ENCODE results near the gene DIPK1C. TPM values are rescaled to one million over a fixed set of nuclear protein-coding genes. Genes with fewer than 3 reads are reported as not detected.

Gene DIPK1C
- total RNA-seq, 4 donors from 2014 or later, result 0.17 to 0.50 (median 0.45) TPM; not detected in 1

DNA sequence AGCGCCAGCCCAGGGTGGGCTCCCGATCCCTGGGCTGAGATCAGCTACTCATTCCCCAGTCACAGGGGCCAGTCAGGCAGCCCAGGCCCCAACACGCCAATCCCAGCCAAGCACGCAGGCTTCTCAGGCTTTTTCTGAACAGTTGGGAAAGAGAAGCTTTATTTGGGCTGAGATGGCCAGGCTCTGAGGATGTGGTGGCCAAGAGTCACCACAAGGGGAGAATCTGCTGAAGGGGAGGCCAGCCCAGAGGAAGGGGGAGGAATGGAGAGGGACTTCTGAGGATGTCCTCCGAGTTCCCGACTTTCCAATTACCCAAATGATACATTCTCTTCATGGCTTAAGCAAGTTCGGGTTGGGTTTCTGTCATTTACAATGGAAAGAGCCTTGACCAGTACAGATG is 2.8 kb upstream of the DIPK1C start:
- intact Hi-C loops (cut with DNase I), result no loop called here
- DNase-seq (ENCODE audit: extremely low spot score), result no peak
- peaks cover 0 to 60% (median 5%) of the 10 kb centered on the region in 4 donors for H3K27me3 ChIP-seq
- TF ChIP-seq POLR2A (IDR thresholded peaks at IDR 0.05; ENCODE audit: low read depth) (no peak), POLR2AphosphoS5 (IDR thresholded peaks at IDR 0.05) (no peak), EP300 (IDR thresholded peaks at IDR 0.05) (no peak)
- TF ChIP-seq, protein P1, sequence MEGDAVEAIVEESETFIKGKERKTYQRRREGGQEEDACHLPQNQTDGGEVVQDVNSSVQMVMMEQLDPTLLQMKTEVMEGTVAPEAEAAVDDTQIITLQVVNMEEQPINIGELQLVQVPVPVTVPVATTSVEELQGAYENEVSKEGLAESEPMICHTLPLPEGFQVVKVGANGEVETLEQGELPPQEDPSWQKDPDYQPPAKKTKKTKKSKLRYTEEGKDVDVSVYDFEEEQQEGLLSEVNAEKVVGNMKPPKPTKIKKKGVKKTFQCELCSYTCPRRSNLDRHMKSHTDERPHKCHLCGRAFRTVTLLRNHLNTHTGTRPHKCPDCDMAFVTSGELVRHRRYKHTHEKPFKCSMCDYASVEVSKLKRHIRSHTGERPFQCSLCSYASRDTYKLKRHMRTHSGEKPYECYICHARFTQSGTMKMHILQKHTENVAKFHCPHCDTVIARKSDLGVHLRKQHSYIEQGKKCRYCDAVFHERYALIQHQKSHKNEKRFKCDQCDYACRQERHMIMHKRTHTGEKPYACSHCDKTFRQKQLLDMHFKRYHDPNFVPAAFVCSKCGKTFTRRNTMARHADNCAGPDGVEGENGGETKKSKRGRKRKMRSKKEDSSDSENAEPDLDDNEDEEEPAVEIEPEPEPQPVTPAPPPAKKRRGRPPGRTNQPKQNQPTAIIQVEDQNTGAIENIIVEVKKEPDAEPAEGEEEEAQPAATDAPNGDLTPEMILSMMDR (IDR thresholded peaks at IDR 0.05), result peak in 1 of 3 experiments; percentile 9
- no peak overlapping the region for H3K27ac ChIP-seq (replicated peaks in 1 of 4)
- H3K4me3 ChIP-seq, result no peak overlapping the region
- no peaks in the 10 kb centered on the region for H3K9me3 ChIP-seq
- no peaks in the 10 kb centered on the region for H3K36me3 ChIP-seq
- peaks cover 17 to 25% (median 20%) of the 10 kb centered on the region in 4 donors for H3K4me1 ChIP-seq
- 65% methylated on average over 7 of the region's 7 CpGs for WGBS

DNA sequence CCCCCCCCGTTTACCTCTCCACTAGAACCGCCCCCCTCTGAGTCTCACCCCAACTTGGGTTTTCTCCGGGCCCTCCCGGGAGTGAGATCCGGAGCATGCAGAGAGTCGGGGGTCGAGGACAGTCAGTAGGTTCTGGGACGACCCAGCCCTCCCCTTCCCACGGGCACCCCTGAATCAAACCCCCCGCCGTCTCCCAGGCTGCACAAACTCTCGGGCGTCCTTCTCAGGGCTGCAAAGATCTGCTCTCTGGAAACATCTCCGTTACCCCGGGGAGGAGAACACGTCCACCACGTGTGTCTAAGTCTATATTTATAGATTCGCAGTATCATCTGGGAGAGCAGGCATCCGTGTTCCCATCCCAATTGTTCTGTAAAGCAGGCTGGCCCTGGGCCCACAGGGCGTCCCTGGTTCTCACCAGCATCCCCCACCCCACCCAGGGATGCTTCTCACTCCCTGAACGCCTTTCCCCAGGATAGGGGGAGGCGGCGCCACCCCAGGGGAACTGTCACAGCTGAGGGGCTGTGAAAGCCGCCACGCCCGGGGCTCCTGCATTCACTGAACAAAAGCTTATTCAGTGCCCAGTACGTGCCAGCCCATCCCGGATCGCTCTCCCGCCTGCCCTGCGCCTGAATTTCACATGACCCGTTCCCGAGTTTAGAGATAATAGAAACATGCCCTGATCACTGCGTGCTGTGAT is 765 bp upstream of the DIPK1C start:
- H3K4me3 ChIP-seq, result peak overlapping the region in 3 of 4 donors; percentile 46 to 48 (median 48)
- 47% methylated on average over 29 of the region's 34 CpGs for WGBS
- intact Hi-C loops (cut with DNase I), result no loop called here
- no peak for DNase-seq (ENCODE audit: extremely low spot score)
- no peaks in the 10 kb centered on the region for H3K36me3 ChIP-seq
- TF ChIP-seq EP300 (IDR thresholded peaks at IDR 0.05) (no peak), POLR2AphosphoS5 (IDR thresholded peaks at IDR 0.05) (no peak)
- H3K27me3 ChIP-seq, result peaks cover 0 to 74% (median 5%) of the 10 kb centered on the region in 4 donors
- H3K4me1 ChIP-seq, result peaks cover 17 to 25% (median 22%) of the 10 kb centered on the region in 4 donors
- no peak overlapping the region for H3K27ac ChIP-seq (replicated peaks in 1 of 4)
- no peaks in the 10 kb centered on the region for H3K9me3 ChIP-seq

DNA sequence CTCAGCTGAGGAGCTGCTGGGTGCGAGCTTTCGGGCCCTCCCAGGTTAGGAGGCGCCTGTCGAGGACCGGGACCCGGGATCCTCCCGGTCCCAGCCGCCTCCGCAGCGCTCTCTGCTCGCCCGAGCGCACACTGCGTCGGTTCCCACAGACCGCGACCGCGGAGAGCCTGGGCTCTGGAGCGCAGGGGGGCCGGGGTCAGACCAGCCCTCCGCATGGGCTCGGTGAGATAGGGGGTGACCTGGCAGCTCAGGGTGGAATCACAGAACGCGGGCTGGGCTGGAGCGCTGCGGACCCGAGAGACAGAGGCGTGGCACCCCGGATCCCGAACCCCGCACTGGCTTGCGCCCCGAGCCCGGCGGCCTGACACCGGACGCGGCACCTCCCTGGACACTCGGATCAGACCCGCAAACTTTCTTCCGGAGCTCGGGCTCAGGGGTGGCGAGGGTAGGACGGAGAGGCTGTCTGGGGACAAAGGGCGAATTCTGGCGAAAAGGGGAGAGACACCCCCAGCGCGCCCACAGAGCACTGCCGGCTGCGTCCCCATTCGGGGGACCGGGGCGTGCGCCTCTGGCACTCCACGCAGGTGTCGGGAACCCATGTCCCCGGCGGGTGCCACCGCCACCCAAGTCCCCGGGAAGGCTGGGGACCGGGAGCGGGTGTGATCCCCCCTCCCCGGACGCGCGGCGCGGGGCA is 612 bp downstream of the DIPK1C start:
- H3K27me3 ChIP-seq, result peaks cover 0 to 69% (median 5%) of the 10 kb centered on the region in 4 donors
- intact Hi-C loops (cut with DNase I), result no loop called here
- H3K4me3 ChIP-seq, result peak overlapping the region; percentile 46 to 56 (median 48)

DNA sequence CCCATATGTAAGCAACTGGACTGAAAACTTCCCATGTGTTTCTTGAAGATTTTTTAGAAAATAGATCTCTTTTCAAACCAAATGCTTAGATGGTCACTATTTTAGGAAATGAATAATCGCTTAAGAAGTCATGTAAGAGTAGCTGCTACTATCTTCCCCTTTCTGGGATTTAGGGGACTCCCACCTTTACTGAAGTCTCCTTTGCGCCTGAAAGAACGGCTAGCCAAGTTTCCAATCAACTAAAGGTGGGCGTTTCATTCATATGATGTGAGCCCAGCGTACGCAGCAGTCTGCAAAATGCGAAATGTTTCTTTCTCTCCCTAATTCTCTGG is 1.1 kb downstream of the DIPK1C start:
- WGBS, result 17% methylated on average over 7 of the region's 7 CpGs
- no peak overlapping the region for H3K27ac ChIP-seq (replicated peaks in 1 of 4)
- peak overlapping the region; percentile 46 to 56 (median 48) for H3K4me3 ChIP-seq
- peaks cover 0 to 66% (median 5%) of the 10 kb centered on the region in 4 donors for H3K27me3 ChIP-seq
- TF ChIP-seq POLR2AphosphoS5 (IDR thresholded peaks at IDR 0.05), result no peak
- no peak for TF ChIP-seq POLR2A (IDR thresholded peaks at IDR 0.05; ENCODE audit: low read depth)
- DNase-seq (ENCODE audit: extremely low spot score), result no peak
- peaks cover 17 to 29% (median 23%) of the 10 kb centered on the region in 4 donors for H3K4me1 ChIP-seq
- H3K36me3 ChIP-seq, result no peaks in the 10 kb centered on the region
- H3K9me3 ChIP-seq, result no peaks in the 10 kb centered on the region
- intact Hi-C loops (cut with DNase I), result no loop called here

More for the DNA sequence above, 612 bp downstream of the DIPK1C start:
- no peaks in the 10 kb centered on the region for H3K9me3 ChIP-seq
- DNase-seq (ENCODE audit: extremely low spot score), result no peak
- no peaks in the 10 kb centered on the region for H3K36me3 ChIP-seq
- no peak overlapping the region for H3K27ac ChIP-seq (replicated peaks in 1 of 4)
- TF ChIP-seq EP300 (IDR thresholded peaks at IDR 0.05), result no peak
- TF ChIP-seq, protein P1 (IDR thresholded peaks at IDR 0.05), result no peak
- no peak for TF ChIP-seq POLR2AphosphoS5 (IDR thresholded peaks at IDR 0.05)
- no peak for TF ChIP-seq POLR2A (IDR thresholded peaks at IDR 0.05; ENCODE audit: low read depth)
- under 1% methylated on average over 29 of the region's 69 CpGs for WGBS
- H3K4me1 ChIP-seq, result peaks cover 17 to 25% (median 23%) of the 10 kb centered on the region in 4 donors

DNA sequence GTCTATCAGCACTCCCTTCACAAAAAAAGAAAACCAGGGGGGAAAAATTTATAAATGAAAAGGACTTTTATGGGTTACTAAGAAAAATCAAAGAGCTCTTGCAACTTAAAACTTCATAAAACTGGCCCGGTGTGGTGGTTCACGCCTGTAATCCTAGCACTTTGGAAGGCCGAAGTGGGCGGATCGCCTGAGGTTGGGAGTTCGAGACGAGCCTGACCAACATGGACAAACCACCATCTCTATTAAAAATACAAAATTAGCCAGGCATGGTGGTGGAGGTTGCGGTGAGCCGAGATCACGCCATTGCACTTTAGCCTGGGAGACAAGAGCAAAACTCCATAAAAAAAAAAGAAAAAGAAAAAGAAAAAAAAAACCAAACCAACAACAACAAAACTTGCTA is 1.7 kb downstream of the DIPK1C start:
- Histone ChIP-seq H3K9me3 (no peaks in the 10 kb centered on the region), H3K36me3 (no peaks in the 10 kb centered on the region), H3K4me3 (no peak overlapping the region), H3K27ac (replicated peaks in 1 of 4) (no peak overlapping the region), H3K27me3 (peaks cover 0 to 61% (median 5%) of the 10 kb centered on the region in 4 donors), H3K4me1 (peaks cover 17 to 35% (median 23%) of the 10 kb centered on the region in 4 donors)
- TF ChIP-seq POLR2AphosphoS5 (IDR thresholded peaks at IDR 0.05) (no peak), POLR2A (IDR thresholded peaks at IDR 0.05; ENCODE audit: low read depth) (no peak), EP300 (IDR thresholded peaks at IDR 0.05) (no peak)
- TF ChIP-seq, protein P1 (IDR thresholded peaks at IDR 0.05), result no peak
- intact Hi-C loops (cut with DNase I), result no loop called here
- 92% methylated on average over 10 of the region's 10 CpGs for WGBS
- no peak for DNase-seq (ENCODE audit: extremely low spot score)

Measured in esophagus muscularis mucosa (tissue), 4 donors.